MM.1S (cell line): ENCODE data around the gene KCNC4.

Experiments used
- EZH2 ChIP-seq: fragments of 300-600 bp; sonication (generic); optimal IDR thresholded peaks from 2 replicates; pipeline ENCODE3; 2017; ENCODE audit warnings: low read depth, mild to moderate bottlenecking, antibody characterized with exemption, low read length, mixed read lengths
- TF ChIP-seq, protein P1 (sequence below): fragments of 300-600 bp; sonication (generic); IDR thresholded peaks from 2 replicates; pipeline ENCODE4 v1.5.1; 2016; ENCODE audit warnings: antibody characterized with exemption, low read length, mixed read lengths

DNA sequence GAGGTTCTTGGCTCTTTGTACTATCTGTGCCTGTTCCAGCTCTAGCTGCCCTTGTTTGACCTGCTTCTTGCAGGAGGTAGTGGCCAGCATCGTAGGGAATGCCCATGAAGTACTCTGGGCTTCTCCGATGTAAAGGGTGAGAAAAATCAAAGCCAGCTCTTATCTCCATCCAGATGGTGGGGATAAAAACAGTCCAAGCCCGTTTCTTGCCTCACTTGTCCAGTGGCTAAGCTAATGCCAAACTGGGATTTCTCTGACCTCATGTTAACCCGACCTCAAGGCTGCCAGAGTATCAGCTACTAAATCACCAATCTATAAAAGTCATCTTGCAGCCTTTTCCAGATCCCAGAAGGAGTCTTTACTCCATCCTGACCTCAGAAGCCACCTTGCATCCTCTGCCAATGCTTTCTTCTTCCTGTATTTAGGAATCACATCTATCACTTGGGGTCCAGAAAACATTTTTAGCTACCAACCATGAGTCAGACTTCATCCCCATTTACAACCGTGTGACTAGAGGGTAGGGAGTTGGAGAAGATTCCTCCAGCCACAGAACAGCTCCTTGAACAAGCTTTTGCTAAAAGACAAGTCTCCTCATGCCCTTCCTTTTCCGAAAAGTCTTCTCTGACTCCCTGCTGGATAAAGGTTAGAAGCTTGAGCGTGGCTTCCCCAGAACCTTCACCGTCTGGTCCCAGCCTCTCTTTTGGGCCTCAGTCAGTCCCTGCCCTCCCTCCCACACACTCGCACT lies 35.9 kb downstream of the KCNC4 start:
- TF ChIP-seq, protein P1, sequence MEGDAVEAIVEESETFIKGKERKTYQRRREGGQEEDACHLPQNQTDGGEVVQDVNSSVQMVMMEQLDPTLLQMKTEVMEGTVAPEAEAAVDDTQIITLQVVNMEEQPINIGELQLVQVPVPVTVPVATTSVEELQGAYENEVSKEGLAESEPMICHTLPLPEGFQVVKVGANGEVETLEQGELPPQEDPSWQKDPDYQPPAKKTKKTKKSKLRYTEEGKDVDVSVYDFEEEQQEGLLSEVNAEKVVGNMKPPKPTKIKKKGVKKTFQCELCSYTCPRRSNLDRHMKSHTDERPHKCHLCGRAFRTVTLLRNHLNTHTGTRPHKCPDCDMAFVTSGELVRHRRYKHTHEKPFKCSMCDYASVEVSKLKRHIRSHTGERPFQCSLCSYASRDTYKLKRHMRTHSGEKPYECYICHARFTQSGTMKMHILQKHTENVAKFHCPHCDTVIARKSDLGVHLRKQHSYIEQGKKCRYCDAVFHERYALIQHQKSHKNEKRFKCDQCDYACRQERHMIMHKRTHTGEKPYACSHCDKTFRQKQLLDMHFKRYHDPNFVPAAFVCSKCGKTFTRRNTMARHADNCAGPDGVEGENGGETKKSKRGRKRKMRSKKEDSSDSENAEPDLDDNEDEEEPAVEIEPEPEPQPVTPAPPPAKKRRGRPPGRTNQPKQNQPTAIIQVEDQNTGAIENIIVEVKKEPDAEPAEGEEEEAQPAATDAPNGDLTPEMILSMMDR: no peak
- TF ChIP-seq EZH2: no peak
